Osteoblast (primary cell): ENCODE results near the gene SCGB1D4. TPM values are rescaled to one million over a fixed set of nuclear protein-coding genes. Genes with fewer than 3 reads are reported as not detected.
"Not testable (repeated sequence)": the region's sequence is repeated elsewhere in the genome, so short reads cannot be mapped to it uniquely, and the experiment has no call there.

Source experiments
- DNase-seq: peaks from one replicate; pipeline ENCODE4 v3.0.0; 2011; ENCODE audit warnings: low spot score, mixed read lengths; ENCODE audit not compliant: insufficient read length; ENCODE audit errors: missing footprints
- H2AFZ ChIP-seq: 2 replicates; pipeline ENCODE4 v1.6.0; 2011; ENCODE audit warnings: mild to moderate bottlenecking, low read length
- H3K27ac ChIP-seq: 2 replicates; pipeline ENCODE4 v1.5.1; 2011; ENCODE audit warnings: mild to moderate bottlenecking, low read depth, low read length, moderate library complexity
- H3K27me3 ChIP-seq: 2 replicates; pipeline ENCODE4 v1.6.0; 2012; ENCODE audit warnings: mild to moderate bottlenecking, control low read depth, inconsistent platforms, low read length, moderate library complexity; ENCODE audit not compliant: insufficient read depth
- H3K36me3 ChIP-seq: 2 replicates; pipeline ENCODE4 v1.5.1; 2011; ENCODE audit warnings: mild to moderate bottlenecking, low read length, control low read depth, moderate library complexity; ENCODE audit not compliant: insufficient read depth
- H3K4me1 ChIP-seq: 2 replicates; pipeline ENCODE4 v1.5.1; 2011; ENCODE audit warnings: mild to moderate bottlenecking, low read length, control low read depth, moderate library complexity; ENCODE audit not compliant: insufficient read depth
- H3K4me2 ChIP-seq: 2 replicates; pipeline ENCODE4 v1.6.0; 2011; ENCODE audit warnings: mild to moderate bottlenecking, low read length; ENCODE audit not compliant: insufficient read depth
- H3K4me3 ChIP-seq: fragments of 200-600 bp; sonication (generic); 3 replicates; pipeline ENCODE4 v1.5.1; 2012; ENCODE audit warnings: mild to moderate bottlenecking, low read length, inconsistent platforms; ENCODE audit not compliant: insufficient read depth
- H3K79me2 ChIP-seq: 2 replicates; pipeline ENCODE4 v1.6.0; 2012; ENCODE audit warnings: mild to moderate bottlenecking, low read length, control low read depth, inconsistent platforms; ENCODE audit not compliant: insufficient read depth
- H3K9me3 ChIP-seq: 2 replicates; pipeline ENCODE4 v1.5.1; 2011; ENCODE audit warnings: low read depth, low read length, control low read depth
- H4K20me1 ChIP-seq: 2 replicates; pipeline ENCODE4 v1.6.0; 2012; ENCODE audit warnings: mild to moderate bottlenecking, low read length, control low read depth; ENCODE audit not compliant: insufficient read depth
- CTCF ChIP-seq: IDR thresholded peaks from 2 replicates; pipeline ENCODE4 v1.5.1; 2011; ENCODE audit warnings: mild to moderate bottlenecking, low read depth, low read length, moderate library complexity; ENCODE audit errors: extremely low read depth
- total RNA-seq: library from RNA; depleted of rRNA; stranded (reverse); fragments of >200 nt; gene quantifications from 2 replicates; pipeline ENCODE4 v1.2.3, GENCODE V29; 2012

SCGB1D4 gene
- total RNA-seq, 1 donor, result not detected

- no peak for TF ChIP-seq CTCF
- Histone ChIP-seq H3K27me3 (peaks cover 39% of the 10 kb centered on the region), H3K36me3 (no peaks in the 10 kb centered on the region), H3K9me3 (no peaks in the 10 kb centered on the region), H2AFZ (no peak overlapping the region), H4K20me1 (no peaks in the 10 kb centered on the region), H3K27ac (no peak overlapping the region), H3K4me2 (no peak overlapping the region), H3K4me1 (no peaks in the 10 kb centered on the region), H3K79me2 (no peaks in the 10 kb centered on the region), H3K4me3 (no peak overlapping the region)
- DNase-seq, result no peak
Measured at GRCh38 chr11:62333768-62334167, 34.9 kb upstream of the SCGB1D4 start.

- H3K36me3 ChIP-seq, result not testable (repeated sequence)
Measured at GRCh38 chr11:62331264-62331663, 32.4 kb upstream of the SCGB1D4 start.

DNA sequence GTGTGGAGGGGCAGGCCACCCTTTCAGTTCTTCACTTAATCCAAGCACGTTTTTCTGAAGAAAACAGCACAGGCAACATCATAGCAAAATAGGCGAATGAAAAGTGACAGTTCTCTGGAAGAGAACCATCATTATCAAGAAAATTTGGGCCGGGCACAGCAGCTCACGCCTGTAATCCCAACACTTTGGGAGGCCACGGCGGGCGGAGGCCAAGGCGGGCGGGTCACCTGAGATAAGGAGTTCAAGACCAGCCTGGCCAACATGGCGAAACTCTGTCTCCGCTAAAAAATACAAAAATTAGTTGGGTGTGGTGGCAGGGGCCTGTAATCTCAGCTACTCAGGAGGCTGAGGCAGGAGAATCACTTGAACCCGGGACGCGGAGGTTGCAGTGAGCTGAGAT, 28.7 kb upstream of the SCGB1D4 start:
- H3K27ac ChIP-seq, H3K36me3 ChIP-seq, H4K20me1 ChIP-seq, H3K4me1 ChIP-seq, H3K4me3 ChIP-seq, H2AFZ ChIP-seq, DNase-seq, H3K79me2 ChIP-seq, H3K4me2 ChIP-seq, H3K9me3 ChIP-seq: not testable (repeated sequence)
- peaks cover 10% of the 10 kb centered on the region for H3K27me3 ChIP-seq

More at GRCh38 chr11:62331264-62331663, 32.4 kb upstream of the SCGB1D4 start:
- not testable (repeated sequence) for H3K9me3 ChIP-seq, H3K4me1 ChIP-seq, H3K4me3 ChIP-seq, H3K79me2 ChIP-seq, DNase-seq, H2AFZ ChIP-seq, H3K4me2 ChIP-seq, H4K20me1 ChIP-seq, H3K27ac ChIP-seq
- H3K27me3 ChIP-seq, result peaks cover 25% of the 10 kb centered on the region

GRCh38 chr11:62326719-62327118, 27.8 kb upstream of the SCGB1D4 start:
- not testable (repeated sequence) for DNase-seq, H3K27ac ChIP-seq, H3K4me1 ChIP-seq, H3K27me3 ChIP-seq, H4K20me1 ChIP-seq, H3K9me3 ChIP-seq, H3K4me3 ChIP-seq, H3K4me2 ChIP-seq, H3K36me3 ChIP-seq, H3K79me2 ChIP-seq, H2AFZ ChIP-seq

GRCh38 chr11:62325781-62326180, 26.9 kb upstream of the SCGB1D4 start:
- DNase-seq, result not testable (repeated sequence)

DNA sequence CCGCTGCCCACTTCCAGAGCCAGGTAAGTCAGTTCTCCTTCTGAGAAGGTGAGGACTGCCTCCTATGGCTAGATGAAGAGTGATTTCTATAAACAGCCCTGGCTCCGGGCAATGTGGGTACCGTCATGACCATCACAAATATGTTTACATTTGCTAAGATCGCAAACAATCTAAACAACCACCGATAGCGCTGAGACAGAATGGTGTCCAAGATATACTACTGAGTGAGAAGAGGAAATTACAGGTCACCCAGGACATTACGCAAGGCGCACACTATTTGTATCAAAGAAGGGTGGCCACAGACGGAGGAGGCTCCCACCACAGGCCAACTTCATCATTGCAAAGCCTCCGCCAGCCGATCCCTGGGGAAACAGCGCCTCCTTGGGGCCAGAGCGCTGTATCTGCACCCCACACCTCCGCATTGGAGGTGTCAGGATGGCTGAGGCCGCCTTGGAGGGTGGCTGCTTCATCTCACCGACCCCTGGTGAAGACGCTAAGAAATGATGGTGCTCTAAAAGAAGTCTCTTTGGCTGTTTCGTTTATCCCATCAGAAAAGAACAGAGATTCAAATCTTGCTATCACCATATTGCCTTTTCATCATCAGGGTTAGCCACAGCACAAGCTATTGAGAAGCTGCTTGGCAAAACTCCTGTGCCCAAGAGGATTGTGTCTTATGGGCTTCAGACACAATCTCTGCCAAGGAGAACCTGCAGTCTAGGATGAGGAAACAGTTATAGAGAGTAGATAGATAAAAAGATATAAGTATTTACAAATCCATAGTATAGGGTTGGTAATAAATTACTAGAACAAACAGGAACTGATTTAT, 26.1 kb upstream of the SCGB1D4 start:
- H3K27ac ChIP-seq, result no peak overlapping the region
- no peak overlapping the region for H3K4me2 ChIP-seq
- TF ChIP-seq CTCF, result peak; percentile 86
- H3K36me3 ChIP-seq, result no peaks in the 10 kb centered on the region
- H3K27me3 ChIP-seq, result peaks cover 5% of the 10 kb centered on the region
- H3K9me3 ChIP-seq, result no peaks in the 10 kb centered on the region
- H2AFZ ChIP-seq, result no peak overlapping the region
- H4K20me1 ChIP-seq, result no peaks in the 10 kb centered on the region
- no peaks in the 10 kb centered on the region for H3K4me1 ChIP-seq
- no peak overlapping the region for H3K4me3 ChIP-seq
- no peaks in the 10 kb centered on the region for H3K79me2 ChIP-seq
- no peak for DNase-seq

More at GRCh38 chr11:62325781-62326180, 26.9 kb upstream of the SCGB1D4 start:
- H3K4me2 ChIP-seq, H3K79me2 ChIP-seq, H3K4me3 ChIP-seq, H3K27me3 ChIP-seq, H3K36me3 ChIP-seq, H3K4me1 ChIP-seq, H2AFZ ChIP-seq, H3K27ac ChIP-seq, H3K9me3 ChIP-seq, H4K20me1 ChIP-seq: not testable (repeated sequence)
